NCI-H1105 treated with DMSO at 0.1 percent for 48 hours (cell line): Measurements from ENCODE around the gene PHKA2.
"Not testable (repeated sequence)": the region's sequence is repeated elsewhere in the genome, so short reads cannot be mapped to it uniquely, and the experiment has no call there.

Experiments used
- DNase-seq: peaks from one replicate; lab custom pipeline; 2025; lab: John Stamatoyannopoulos, UW

PHKA2 gene

DNA sequence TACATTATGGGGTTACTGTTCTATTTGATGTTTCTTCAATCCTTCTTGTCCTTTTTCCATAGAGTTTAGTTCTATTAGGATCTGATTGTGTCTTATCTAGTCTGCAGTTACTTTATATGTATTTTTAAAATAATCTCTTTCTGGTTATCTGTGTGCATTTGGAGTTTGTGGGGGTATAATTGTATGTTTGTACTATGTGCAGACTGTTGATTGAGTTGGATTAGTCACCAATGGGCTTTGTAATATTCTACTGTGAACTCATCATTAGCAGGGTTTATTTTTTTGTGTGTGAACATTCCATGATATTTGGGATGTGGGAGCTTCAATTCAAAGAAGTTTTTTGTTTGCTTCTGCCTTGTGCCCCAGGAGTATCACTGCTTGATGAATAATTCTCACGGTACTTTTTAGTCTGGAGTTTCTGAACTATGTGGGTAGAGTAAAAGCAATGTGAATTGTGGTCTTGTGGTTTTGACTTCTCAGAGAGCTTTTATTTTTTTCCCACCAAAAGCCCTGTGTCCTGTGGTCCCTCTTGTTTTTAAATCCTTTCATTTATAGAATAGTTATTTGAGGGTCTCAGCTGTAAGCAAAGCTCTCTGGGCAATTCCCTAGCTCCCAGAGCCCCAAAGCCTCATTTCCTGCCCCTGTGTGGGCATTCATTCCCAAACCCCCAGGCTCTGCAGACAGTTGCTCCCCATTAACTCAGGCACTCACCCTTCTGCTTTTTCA lies 127.8 kb downstream of the PHKA2 start:
- DNase-seq: no peak

DNA sequence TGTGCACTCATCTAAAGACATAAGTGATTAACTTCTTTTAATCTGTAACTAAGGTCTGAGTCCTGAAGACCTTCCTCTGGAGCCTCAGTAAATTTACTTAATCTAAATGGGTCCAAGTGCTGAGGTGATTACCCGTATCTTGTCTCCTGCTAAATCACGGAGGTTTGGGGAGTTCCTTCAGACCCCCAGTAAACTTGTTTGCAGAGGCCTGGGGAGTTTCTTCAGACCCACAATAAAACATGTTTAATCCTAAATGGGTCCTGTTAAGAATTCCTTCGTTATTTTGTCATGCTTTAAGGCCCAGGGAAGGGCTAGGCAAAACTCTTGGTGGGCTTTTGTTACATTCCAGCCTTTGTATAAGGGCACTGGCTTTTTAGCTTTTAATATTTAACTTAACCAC lies 136.0 kb downstream of the PHKA2 start:
- not testable (repeated sequence) for DNase-seq
